Measurements from ENCODE around the gene CFAP54. TPM values are rescaled to one million over a fixed set of nuclear protein-coding genes. Genes with fewer than 3 reads are reported as not detected.
A peak's percentile ranks its signal among the peaks of the same experiment; 100 is the strongest.

The CFAP54 gene
- total RNA-seq, 1 experiment from 2014 or later: not detected

DNA sequence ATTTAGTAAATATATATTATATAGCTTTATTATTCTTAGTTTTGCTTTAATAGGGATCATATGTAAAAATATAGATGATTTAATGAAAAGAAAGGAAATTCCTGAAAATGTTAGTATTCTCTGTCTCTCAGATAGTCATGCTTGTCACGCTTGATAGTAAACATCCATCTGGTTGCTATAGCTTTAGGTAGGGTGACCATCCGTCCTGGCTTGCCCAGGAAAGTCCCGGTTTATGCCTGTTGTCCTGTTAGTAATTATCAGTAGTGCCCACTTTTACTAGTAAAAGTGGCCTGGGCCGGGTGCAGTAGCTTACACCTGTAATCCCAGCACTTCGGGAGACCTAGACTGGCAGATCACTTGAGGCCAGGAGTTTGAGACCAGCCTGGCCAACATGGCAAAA, 23.8 kb downstream of the CFAP54 start:
- no peaks in the 10 kb centered on the region for H3K79me2 ChIP-seq (ENCODE audit: low read length)
- no peak overlapping the region for H3K4me2 ChIP-seq (ENCODE audit: low read depth, low read length, poor library complexity, severe bottlenecking)
- no peaks in the 10 kb centered on the region for H3K9me2 ChIP-seq (replicated peaks; ENCODE audit: insufficient read depth, low read length)
- H3K4me1 ChIP-seq (ENCODE audit: low read length): no peaks in the 10 kb centered on the region
- no peaks in the 10 kb centered on the region for H4K20me1 ChIP-seq (ENCODE audit: insufficient read depth, low read depth, low read length)
- no peak overlapping the region for H3K27ac ChIP-seq (ENCODE audit: low read length)
- no peak overlapping the region for H3K9ac ChIP-seq (ENCODE audit: low read length)
- no peaks in the 10 kb centered on the region for H3K9me3 ChIP-seq (ENCODE audit: low read length)
- H2AFZ ChIP-seq (ENCODE audit: low read length): no peak overlapping the region
- no peaks in the 10 kb centered on the region for H3K27me3 ChIP-seq (ENCODE audit: low read length)
- no peak overlapping the region for H3K4me3 ChIP-seq (ENCODE audit: low read length)
- no peak for DNase-seq
- no peaks in the 10 kb centered on the region for H3K36me3 ChIP-seq (ENCODE audit: insufficient read depth, low read length)

DNA sequence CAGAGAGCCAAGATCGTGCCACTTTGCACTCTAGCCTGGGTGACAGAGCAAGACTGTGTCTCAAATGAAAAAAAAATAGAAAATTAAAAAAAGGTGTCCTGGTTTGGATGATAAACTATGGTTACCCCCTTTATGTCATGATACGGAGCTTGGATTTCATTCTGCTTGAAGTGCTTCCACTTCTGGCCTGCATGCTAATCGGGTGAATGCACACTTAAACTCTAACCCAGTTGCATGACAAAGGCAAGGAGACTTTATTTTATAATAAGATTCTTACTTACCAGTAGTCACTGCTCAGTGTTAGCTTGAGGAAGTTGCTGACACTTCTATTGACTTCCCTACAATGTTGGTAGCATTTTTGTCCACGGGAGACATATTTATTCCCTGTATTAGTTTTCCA, 24.3 kb downstream of the CFAP54 start:
- Histone ChIP-seq H2AFZ (ENCODE audit: low read length) (no peak overlapping the region), H4K20me1 (ENCODE audit: insufficient read depth, low read depth, low read length) (no peaks in the 10 kb centered on the region), H3K27ac (ENCODE audit: low read length) (no peak overlapping the region), H3K4me2 (ENCODE audit: low read depth, low read length, poor library complexity, severe bottlenecking) (no peak overlapping the region), H3K79me2 (ENCODE audit: low read length) (no peaks in the 10 kb centered on the region), H3K4me3 (ENCODE audit: low read length) (no peak overlapping the region), H3K9me3 (ENCODE audit: low read length) (no peaks in the 10 kb centered on the region), H3K9ac (ENCODE audit: low read length) (no peak overlapping the region), H3K36me3 (ENCODE audit: insufficient read depth, low read length) (no peaks in the 10 kb centered on the region), H3K4me1 (ENCODE audit: low read length) (no peaks in the 10 kb centered on the region), H3K9me2 (replicated peaks; ENCODE audit: insufficient read depth, low read length) (no peaks in the 10 kb centered on the region), H3K27me3 (ENCODE audit: low read length) (no peaks in the 10 kb centered on the region)
- no peak for DNase-seq

DNA sequence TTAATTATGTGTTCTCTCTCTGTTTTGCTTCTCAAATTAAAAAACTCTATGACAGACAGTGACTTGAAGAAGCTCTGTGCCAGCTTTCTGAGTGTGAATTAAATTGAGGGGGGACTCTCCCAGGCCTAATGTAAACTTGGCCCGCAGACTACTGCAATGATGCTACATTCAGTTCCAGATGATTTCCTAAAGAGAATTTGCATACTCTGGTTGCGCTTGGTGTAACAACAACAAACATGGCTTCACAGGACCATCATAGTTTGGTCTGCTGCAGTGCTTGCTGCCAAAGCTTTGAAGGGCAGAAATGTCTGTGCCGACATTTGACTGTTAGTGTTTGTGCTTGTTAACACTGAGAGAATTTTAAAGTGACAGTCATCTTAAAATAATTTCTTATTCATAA, 25.0 kb downstream of the CFAP54 start:
- no peak overlapping the region for H3K27ac ChIP-seq (ENCODE audit: low read length)
- H3K9me2 ChIP-seq (replicated peaks; ENCODE audit: insufficient read depth, low read length): no peaks in the 10 kb centered on the region
- no peak for DNase-seq
- H4K20me1 ChIP-seq (ENCODE audit: insufficient read depth, low read depth, low read length): no peaks in the 10 kb centered on the region
- no peaks in the 10 kb centered on the region for H3K9me3 ChIP-seq (ENCODE audit: low read length)
- H3K79me2 ChIP-seq (ENCODE audit: low read length): no peaks in the 10 kb centered on the region
- H3K4me3 ChIP-seq (ENCODE audit: low read length): no peak overlapping the region
- no peaks in the 10 kb centered on the region for H3K4me1 ChIP-seq (ENCODE audit: low read length)
- no peak overlapping the region for H3K9ac ChIP-seq (ENCODE audit: low read length)
- no peaks in the 10 kb centered on the region for H3K27me3 ChIP-seq (ENCODE audit: low read length)
- H3K36me3 ChIP-seq (ENCODE audit: insufficient read depth, low read length): no peaks in the 10 kb centered on the region
- H3K4me2 ChIP-seq (ENCODE audit: low read depth, low read length, poor library complexity, severe bottlenecking): no peak overlapping the region
- no peak overlapping the region for H2AFZ ChIP-seq (ENCODE audit: low read length)

DNA sequence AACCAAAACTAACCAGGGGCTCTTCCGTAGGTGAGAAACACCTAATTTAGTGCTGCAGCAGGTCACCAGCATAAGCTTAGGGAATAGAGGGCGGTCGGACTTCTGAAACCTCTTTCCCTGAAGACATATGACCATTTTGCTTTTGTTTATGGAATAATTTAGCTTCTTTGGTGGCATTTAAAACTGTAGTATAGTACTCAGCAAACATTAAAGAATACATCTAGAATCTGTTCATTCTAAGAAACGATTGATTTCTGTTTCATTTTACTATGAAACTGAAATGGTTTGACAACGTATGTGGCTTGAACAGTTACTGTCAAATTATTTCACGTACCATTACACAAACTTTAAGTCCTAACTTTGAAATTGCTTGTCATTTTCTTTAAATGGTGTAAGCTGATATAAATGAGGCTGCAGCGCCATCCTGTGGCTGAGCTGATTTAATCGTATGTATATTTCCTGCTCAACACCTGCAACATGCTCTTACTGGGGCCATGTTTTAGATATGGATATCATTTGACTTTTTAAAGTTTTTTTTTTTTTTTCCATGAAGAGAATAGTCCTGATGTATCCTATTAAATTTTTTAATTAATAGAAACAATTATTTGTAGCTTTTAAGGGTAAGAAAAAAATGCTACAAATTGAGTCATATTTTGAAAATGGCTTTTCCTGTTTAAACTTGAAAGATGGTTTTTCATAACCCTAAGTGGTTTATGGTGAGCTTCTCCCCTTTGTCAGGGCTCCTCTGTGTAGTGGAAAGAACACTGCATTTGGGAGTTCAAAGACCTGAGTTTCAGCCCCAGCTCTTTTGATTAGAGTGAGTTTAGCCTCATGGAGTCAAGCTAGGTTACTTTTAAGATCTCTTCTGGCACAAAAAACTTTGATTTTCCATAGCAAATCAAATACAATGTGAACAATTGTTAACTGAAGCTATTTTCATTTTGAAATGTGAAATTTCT, 27.4 kb downstream of the CFAP54 start:
- Histone ChIP-seq H3K9ac (ENCODE audit: low read length) (no peak overlapping the region), H3K27ac (ENCODE audit: low read length) (no peak overlapping the region), H2AFZ (ENCODE audit: low read length) (no peak overlapping the region)

DNA sequence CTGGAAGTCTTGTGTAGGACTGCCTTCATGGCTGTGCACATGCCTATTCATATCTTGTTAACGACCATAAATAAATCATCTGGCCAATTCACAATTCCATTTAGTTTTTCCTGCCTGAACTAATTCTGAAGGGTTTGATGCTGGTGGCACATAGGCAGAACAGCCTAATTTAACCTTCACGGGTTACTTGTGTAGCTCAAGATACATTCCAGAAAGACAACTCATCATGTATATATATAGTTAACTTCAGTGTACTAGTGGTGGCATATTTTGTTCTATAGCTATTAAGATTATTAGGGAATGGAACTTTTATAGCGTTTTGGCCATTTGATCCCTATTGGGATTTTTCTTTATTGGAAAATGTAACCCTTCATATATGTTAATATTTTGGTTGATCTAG, 31.4 kb downstream of the CFAP54 start:
- no peak for DNase-seq
- Histone ChIP-seq H3K9me2 (replicated peaks; ENCODE audit: insufficient read depth, low read length) (no peaks in the 10 kb centered on the region), H3K36me3 (ENCODE audit: insufficient read depth, low read length) (no peaks in the 10 kb centered on the region), H3K79me2 (ENCODE audit: low read length) (no peaks in the 10 kb centered on the region), H3K4me2 (ENCODE audit: low read depth, low read length, poor library complexity, severe bottlenecking) (no peak overlapping the region), H3K9ac (ENCODE audit: low read length) (no peak overlapping the region), H3K27me3 (ENCODE audit: low read length) (no peaks in the 10 kb centered on the region), H3K9me3 (ENCODE audit: low read length) (no peaks in the 10 kb centered on the region), H3K27ac (ENCODE audit: low read length) (no peak overlapping the region), H4K20me1 (ENCODE audit: insufficient read depth, low read depth, low read length) (no peaks in the 10 kb centered on the region), H3K4me1 (ENCODE audit: low read length) (no peaks in the 10 kb centered on the region), H3K4me3 (ENCODE audit: low read length) (no peak overlapping the region), H2AFZ (ENCODE audit: low read length) (no peak overlapping the region)

More for the DNA sequence above, 27.4 kb downstream of the CFAP54 start:
- Histone ChIP-seq H4K20me1 (ENCODE audit: insufficient read depth, low read depth, low read length) (no peaks in the 10 kb centered on the region), H3K9me2 (replicated peaks; ENCODE audit: insufficient read depth, low read length) (no peaks in the 10 kb centered on the region), H3K4me3 (ENCODE audit: low read length) (no peak overlapping the region), H3K79me2 (ENCODE audit: low read length) (no peaks in the 10 kb centered on the region), H3K4me2 (ENCODE audit: low read depth, low read length, poor library complexity, severe bottlenecking) (no peak overlapping the region), H3K4me1 (ENCODE audit: low read length) (no peaks in the 10 kb centered on the region), H3K27me3 (ENCODE audit: low read length) (no peaks in the 10 kb centered on the region), H3K36me3 (ENCODE audit: insufficient read depth, low read length) (no peaks in the 10 kb centered on the region), H3K9me3 (ENCODE audit: low read length) (no peaks in the 10 kb centered on the region)
- peak; percentile 91 for DNase-seq

DNA sequence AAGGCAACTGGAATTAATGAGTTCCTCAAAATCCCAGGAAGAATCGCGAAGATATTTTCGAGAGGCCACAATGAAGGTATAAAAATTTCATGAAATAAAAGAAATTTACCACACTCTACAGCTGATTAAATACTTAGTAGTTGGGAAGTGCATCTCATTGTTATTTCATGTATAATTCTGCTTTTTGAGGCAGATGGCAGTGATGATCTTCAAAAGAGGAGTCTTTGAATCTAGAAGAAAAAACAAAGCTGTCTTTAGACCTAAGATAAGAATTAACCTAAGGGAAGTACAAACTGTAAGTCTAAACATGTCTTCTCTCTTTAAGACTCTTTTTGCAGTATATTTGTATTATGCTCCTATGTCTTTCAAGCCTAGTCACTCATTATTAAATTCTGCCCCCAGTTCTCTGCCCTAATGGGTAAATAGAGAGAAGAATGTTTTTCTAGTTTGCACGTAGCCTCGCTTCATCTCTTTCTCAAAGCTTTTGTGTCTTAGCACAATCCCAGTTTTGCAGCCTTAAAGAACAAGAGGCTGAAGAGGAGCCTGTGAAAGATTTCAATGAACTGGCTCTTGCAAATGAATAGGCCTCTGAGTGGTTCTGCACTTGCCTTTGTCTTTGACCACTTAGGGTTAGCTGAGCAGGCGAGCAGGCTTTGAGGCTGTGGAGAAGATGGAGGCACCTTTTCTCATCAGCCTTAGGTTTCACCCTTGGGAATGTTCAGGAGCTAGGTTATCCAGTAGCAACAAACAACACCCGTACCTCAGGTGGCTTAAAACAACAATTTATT, 32.7 kb downstream of the CFAP54 start:
- Histone ChIP-seq H3K27me3 (ENCODE audit: low read length) (no peaks in the 10 kb centered on the region), H3K4me2 (ENCODE audit: low read depth, low read length, poor library complexity, severe bottlenecking) (no peak overlapping the region), H4K20me1 (ENCODE audit: insufficient read depth, low read depth, low read length) (no peaks in the 10 kb centered on the region), H2AFZ (ENCODE audit: low read length) (no peak overlapping the region), H3K4me3 (ENCODE audit: low read length) (no peak overlapping the region), H3K36me3 (ENCODE audit: insufficient read depth, low read length) (no peaks in the 10 kb centered on the region), H3K9me3 (ENCODE audit: low read length) (no peaks in the 10 kb centered on the region), H3K27ac (ENCODE audit: low read length) (no peak overlapping the region), H3K79me2 (ENCODE audit: low read length) (no peaks in the 10 kb centered on the region), H3K9me2 (replicated peaks; ENCODE audit: insufficient read depth, low read length) (no peaks in the 10 kb centered on the region), H3K9ac (ENCODE audit: low read length) (no peak overlapping the region), H3K4me1 (ENCODE audit: low read length) (no peaks in the 10 kb centered on the region)
- no peak for DNase-seq

DNA sequence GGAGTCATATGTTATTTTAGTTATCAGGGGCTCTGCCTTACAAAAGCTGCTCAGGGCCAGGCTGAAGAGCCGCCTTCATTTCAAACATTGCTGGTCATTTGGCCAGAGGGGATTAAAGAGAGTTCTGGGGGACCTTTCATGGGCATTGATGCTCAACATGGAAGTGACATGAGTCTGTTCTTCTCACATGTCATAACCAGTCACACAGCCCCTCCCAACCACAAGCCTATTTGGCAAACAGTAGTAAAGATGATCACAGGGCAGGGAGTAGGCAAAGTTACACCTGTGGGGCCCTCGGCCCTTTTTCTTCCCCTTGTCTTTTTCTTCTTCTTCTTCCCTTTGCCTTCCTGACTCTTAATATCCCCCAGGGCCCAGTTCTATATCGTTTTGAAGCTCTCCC, 33.3 kb downstream of the CFAP54 start:
- H3K79me2 ChIP-seq (ENCODE audit: low read length): no peaks in the 10 kb centered on the region
- no peaks in the 10 kb centered on the region for H4K20me1 ChIP-seq (ENCODE audit: insufficient read depth, low read depth, low read length)
- H3K27ac ChIP-seq (ENCODE audit: low read length): no peak overlapping the region
- DNase-seq: no peak
- H3K9me3 ChIP-seq (ENCODE audit: low read length): no peaks in the 10 kb centered on the region
- H3K9ac ChIP-seq (ENCODE audit: low read length): no peak overlapping the region
- no peak overlapping the region for H2AFZ ChIP-seq (ENCODE audit: low read length)
- no peaks in the 10 kb centered on the region for H3K9me2 ChIP-seq (replicated peaks; ENCODE audit: insufficient read depth, low read length)
- no peaks in the 10 kb centered on the region for H3K36me3 ChIP-seq (ENCODE audit: insufficient read depth, low read length)
- H3K4me3 ChIP-seq (ENCODE audit: low read length): no peak overlapping the region
- no peaks in the 10 kb centered on the region for H3K4me1 ChIP-seq (ENCODE audit: low read length)
- H3K27me3 ChIP-seq (ENCODE audit: low read length): no peaks in the 10 kb centered on the region
- no peak overlapping the region for H3K4me2 ChIP-seq (ENCODE audit: low read depth, low read length, poor library complexity, severe bottlenecking)

DNA sequence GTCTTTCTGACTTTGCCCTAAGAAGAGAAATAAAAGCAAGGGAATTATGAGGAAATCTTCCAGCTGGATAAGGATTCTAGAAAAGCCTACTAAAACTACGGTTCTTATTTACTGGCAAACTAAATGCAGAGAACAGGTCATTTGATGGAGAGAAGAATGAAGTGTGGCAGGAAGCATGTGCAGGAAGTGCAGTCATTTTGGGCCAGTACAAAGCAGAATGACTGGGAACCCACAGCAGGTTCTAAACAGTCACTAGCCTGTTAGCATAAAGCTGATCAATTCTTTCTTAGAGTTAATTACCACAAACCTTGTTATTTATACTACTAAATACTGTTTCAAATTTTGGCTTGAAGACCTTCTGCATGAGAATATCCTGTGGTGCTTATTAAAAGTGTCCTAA, 36.7 kb downstream of the CFAP54 start:
- Histone ChIP-seq H3K9me3 (ENCODE audit: low read length) (no peaks in the 10 kb centered on the region), H3K79me2 (ENCODE audit: low read length) (no peaks in the 10 kb centered on the region), H3K4me1 (ENCODE audit: low read length) (no peaks in the 10 kb centered on the region), H3K4me3 (ENCODE audit: low read length) (no peak overlapping the region), H3K36me3 (ENCODE audit: insufficient read depth, low read length) (no peaks in the 10 kb centered on the region), H3K9ac (ENCODE audit: low read length) (no peak overlapping the region), H3K27ac (ENCODE audit: low read length) (no peak overlapping the region), H3K27me3 (ENCODE audit: low read length) (no peaks in the 10 kb centered on the region), H3K9me2 (replicated peaks; ENCODE audit: insufficient read depth, low read length) (no peaks in the 10 kb centered on the region), H2AFZ (ENCODE audit: low read length) (no peak overlapping the region), H4K20me1 (ENCODE audit: insufficient read depth, low read depth, low read length) (no peaks in the 10 kb centered on the region), H3K4me2 (ENCODE audit: low read depth, low read length, poor library complexity, severe bottlenecking) (no peak overlapping the region)
- no peak for DNase-seq
